Epithelial cell of esophagus (primary cell): ENCODE measurements around the gene EXOC5.
"Not testable (repeated sequence)": the region's sequence is repeated elsewhere in the genome, so short reads cannot be mapped to it uniquely, and the experiment has no call there.

ENCODE experiments used
- DNase-seq: peaks from one replicate; pipeline ENCODE4 v3.0.0; 2010; ENCODE audit warnings: low read depth
- H3K4me3 ChIP-seq: 2 replicates; pipeline ENCODE4 v1.5.1; 2011; ENCODE audit warnings: mild to moderate bottlenecking, low read length, control low read depth
- CTCF ChIP-seq: IDR thresholded peaks from 2 replicates; pipeline ENCODE4 v1.5.1; 2011; ENCODE audit warnings: low read depth, mild to moderate bottlenecking, low read length, control low read depth, inconsistent platforms; ENCODE audit not compliant: insufficient read depth; ENCODE audit errors: missing control alignments

Gene EXOC5

DNA sequence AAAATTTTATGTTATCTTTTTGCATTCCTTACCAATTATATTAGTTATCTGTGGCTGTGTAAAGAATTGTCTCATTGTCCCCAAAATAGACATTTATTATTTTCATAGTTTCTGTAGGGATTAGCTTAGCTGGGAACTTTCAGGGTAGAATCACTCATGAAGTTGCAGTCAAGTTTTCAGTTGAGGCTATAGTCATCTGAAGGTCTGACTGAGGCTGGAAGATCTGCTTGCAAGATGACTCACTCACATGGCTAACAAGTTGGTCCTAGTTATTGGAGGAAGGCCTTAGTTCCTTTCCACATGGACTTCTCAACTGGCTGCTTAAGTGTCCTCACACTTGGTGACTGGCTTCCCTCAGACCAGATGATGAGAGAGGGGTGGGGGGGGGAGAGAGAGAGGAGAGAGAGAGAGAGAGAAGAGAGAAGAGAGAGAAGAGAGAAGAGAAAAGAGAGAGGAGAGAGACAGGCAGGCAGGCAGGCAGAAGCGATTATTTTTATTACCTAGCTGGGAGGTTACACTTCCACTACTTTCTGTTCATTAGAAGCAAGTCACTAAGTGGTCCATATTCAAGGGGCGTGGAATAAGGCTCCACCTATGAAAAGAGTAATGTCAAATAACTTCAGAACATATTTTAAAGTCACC, 6.4 kb upstream of the EXOC5 start:
- no peak for DNase-seq
- TF ChIP-seq CTCF: no peak
- H3K4me3 ChIP-seq: no peak overlapping the region

DNA sequence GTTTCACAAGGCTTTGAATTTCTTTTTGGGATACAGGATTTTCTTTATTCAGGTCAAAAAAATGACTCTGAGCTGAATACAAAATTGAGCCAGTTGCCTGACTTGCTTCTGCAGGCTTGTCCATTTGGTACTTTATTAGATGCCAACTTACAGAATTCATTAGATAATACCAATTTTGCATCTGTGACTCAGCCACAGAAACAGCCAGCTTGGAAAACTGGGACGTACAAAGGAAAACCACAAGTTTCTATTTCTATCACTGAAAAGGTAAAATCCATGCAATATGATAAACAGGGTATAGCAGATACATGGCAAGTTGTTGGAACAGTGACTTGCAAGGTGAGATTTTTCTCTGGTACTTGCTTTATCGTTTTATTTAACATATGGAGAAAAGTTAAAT, 5.8 kb upstream of the EXOC5 start:
- DNase-seq: no peak
- H3K4me3 ChIP-seq: no peak overlapping the region
- no peak for TF ChIP-seq CTCF

- no peak for TF ChIP-seq CTCF
- no peak for DNase-seq
- H3K4me3 ChIP-seq: no peak overlapping the region
These were observed 4.5 kb upstream of the EXOC5 start for GRCh38 chr14:57273236-57273635.

DNA sequence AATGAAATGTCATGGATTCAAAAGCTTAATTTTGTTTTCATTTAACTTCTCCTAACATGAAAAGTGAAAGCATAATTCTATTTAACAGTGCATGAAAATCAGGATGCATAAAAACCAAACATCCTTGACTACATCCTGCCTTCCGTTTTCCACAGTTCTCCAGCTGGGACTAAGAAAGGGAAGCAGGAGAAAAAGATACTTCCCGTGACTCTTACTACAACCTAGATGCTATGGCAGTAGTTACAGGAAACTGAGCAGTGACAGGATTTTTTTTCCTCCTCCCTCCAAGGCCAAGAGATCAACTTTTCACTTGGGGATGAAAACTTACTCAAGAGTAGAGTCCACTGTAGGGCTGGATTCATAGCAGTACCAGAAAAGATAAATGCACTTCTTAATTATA, 2.6 kb downstream of the EXOC5 start:
- peak; percentile 3 for DNase-seq
- H3K4me3 ChIP-seq: no peak overlapping the region
- no peak for TF ChIP-seq CTCF

- DNase-seq: no peak
- no peak for TF ChIP-seq CTCF
- H3K4me3 ChIP-seq: no peak overlapping the region
These were observed 6.6 kb downstream of the EXOC5 start for GRCh38 chr14:57262117-57262516.

DNA sequence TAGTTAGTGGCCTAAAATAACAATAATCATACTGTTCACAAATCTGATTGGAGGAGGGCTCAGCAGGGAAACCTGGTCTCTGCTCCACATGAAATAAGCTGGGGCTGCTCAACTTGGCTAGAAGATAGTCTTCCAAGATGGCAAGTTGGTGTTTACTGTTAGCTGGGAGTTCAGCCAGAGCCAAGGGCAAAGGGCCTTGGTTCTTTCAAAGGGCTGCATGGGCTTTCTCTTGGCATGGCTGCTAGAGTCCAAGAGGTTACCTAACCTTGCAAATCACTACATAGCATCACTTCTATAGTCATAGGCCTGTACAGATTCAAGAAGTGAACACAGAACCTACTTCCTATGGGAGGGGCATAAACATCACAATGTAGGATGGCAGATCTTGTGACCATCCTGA, 7.1 kb downstream of the EXOC5 start:
- no peak for TF ChIP-seq CTCF
- H3K4me3 ChIP-seq: no peak overlapping the region
- no peak for DNase-seq

- TF ChIP-seq CTCF: no peak
- no peak for DNase-seq
- no peak overlapping the region for H3K4me3 ChIP-seq
These were observed 9.0 kb downstream of the EXOC5 start for GRCh38 chr14:57259672-57260071.

DNA sequence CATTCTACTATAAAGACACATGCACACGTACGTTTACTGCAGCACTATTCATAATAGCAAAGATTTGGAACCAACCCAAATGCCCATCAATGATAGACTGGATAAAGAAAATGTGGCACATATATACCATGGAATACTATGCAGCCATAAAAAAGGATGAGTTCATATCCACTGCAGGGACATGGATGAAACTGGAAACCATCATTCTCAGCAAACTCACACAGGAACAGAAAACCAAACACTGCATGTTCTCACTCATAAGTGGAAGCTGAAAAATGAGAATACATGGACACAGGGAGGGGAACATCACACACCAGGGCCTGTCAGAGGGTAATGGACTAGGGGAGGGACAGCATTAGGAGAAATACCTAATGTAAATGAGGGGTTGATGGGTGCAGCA, 10.5 kb downstream of the EXOC5 start:
- DNase-seq, H3K4me3 ChIP-seq: not testable (repeated sequence)
